Gastrocnemius medialis (tissue), 4 donors: ENCODE results near the gene KRT20. TPM values are rescaled to one million over a fixed set of nuclear protein-coding genes. Genes with fewer than 3 reads are reported as not detected.

ENCODE experiments used
- ATAC-seq, 2 donors: fragments of 150-250 bp; one replicate each; pipeline ENCODE4 v1.9.1; 2016
- DNase-seq, 2 donors: peaks; one replicate each; pipeline ENCODE4 v3.0.0-alpha.2; 2019
- H3K27ac ChIP-seq, 4 donors: fragments of 200-600 bp; sonication (generic); 1 replicate in 1 of 4; 2 replicates in 3 of 4; pipeline ENCODE4 v1.5.1; 2016 to 2018; ENCODE audit warnings: mild to moderate bottlenecking in 2 of 4, moderate library complexity in 1 of 4
- H3K27me3 ChIP-seq, 3 donors: fragments of 200-600 bp; sonication (generic) in 2 of 3; 1 replicate in 1 of 3; 2 replicates in 2 of 3; pipeline versions ENCODE4 v1.5.1 to v1.6.0; 2016 to 2019; ENCODE audit warnings: mild to moderate bottlenecking in 1 of 3, moderate library complexity in 1 of 3
- H3K36me3 ChIP-seq, 2 donors: fragments of 200-600 bp; sonication (generic) in 1 of 2; one replicate each; pipeline ENCODE4 v1.5.1; 2017 to 2018
- H3K4me1 ChIP-seq, 2 donors: fragments of 200-600 bp; sonication (generic) in 1 of 2; one replicate each; pipeline ENCODE4 v1.5.1; 2016 to 2017; ENCODE audit warnings: mild to moderate bottlenecking in 2 of 2
- H3K4me3 ChIP-seq, 4 donors: fragments of 200-600 bp; sonication (generic) in 3 of 4; 1 replicate in 1 of 4; 2 replicates in 3 of 4; pipeline ENCODE4 v1.5.1; 2016 to 2019; ENCODE audit warnings: mild to moderate bottlenecking in 2 of 4
- H3K9me3 ChIP-seq, 3 donors: fragments of 200-600 bp; sonication (generic) in 2 of 3; 1 replicate in 1 of 3; 2 replicates in 2 of 3; pipeline ENCODE4 v1.5.1; 2016 to 2019
- CTCF ChIP-seq, 5 experiments: fragments of 450-650 bp in 3 of 5; fragments of 200-600 bp in 2 of 5; sonication (generic) in 2 of 5; IDR thresholded peaks in 4 of 5; conservative IDR thresholded peaks in 1 of 5; 1 replicate in 4 of 5; 2 replicates in 1 of 5; pipeline ENCODE4 v1.5.1; 2016 to 2019; ENCODE audit warnings: antibody characterized with exemption in 5 of 5, mild to moderate bottlenecking in 3 of 5, moderate library complexity in 3 of 5
- POLR2A ChIP-seq, 2 donors: fragments of 450-650 bp; IDR thresholded peaks; one replicate each; pipeline ENCODE4 v1.6.1; 2017; ENCODE audit warnings: antibody characterized with exemption in 2 of 2, mild to moderate bottlenecking in 2 of 2, moderate library complexity in 2 of 2
- in situ Hi-C, 4 donors: fragments of 200-750 bp; cut with MboI; loops; one replicate each; pipeline versions ENCODE4 v1.15.0 to v1.8.0; 2017; ENCODE audit warnings: low sequenced_read_pairs in 4 of 4
- intact Hi-C: fragments of 100-400 bp; cut with DNase I; formaldehyde crosslinking; loops from one replicate; pipeline ENCODE4 v1.15.1; 2023; ENCODE audit warnings: low total_unique reads
- total RNA-seq, 4 donors: library from RNA; depleted of rRNA; stranded (reverse); fragments of >200 nt; gene quantifications; one replicate each; pipeline versions ENCODE4 v1.1.0 to v1.2.3, GENCODE V29; 2016

KRT20 gene
- total RNA-seq, 4 donors from 2014 or later, result 2.7 TPM; not detected in 3

- Histone ChIP-seq H3K27me3 (no peaks in the 10 kb centered on the region), H3K36me3 (no peaks in the 10 kb centered on the region), H3K9me3 (no peaks in the 10 kb centered on the region), H3K27ac (no peak overlapping the region), H3K4me1 (no peaks in the 10 kb centered on the region), H3K4me3 (no peak overlapping the region)
- ATAC-seq, result no peak
- in situ Hi-C loops (loop anchor here in 1 of 4 donors (25.0 kb wide), 1 partner anchor 683 kb away; the partner anchor contains the start of gene KRT9), intact Hi-C loops (no loop called here)
- TF ChIP-seq CTCF (IDR thresholded peaks at IDR 0.05 in 4 of 5, conservative IDR thresholded peaks at IDR 0.05 in 1 of 5) (no peak), POLR2A (IDR thresholded peaks at IDR 0.05) (no peak)
- DNase-seq, result no peak
Measured at GRCh38 chr17:40879026-40879425, 6.0 kb downstream of the KRT20 start.

GRCh38 chr17:40878044-40878443 lies 7.0 kb downstream of the KRT20 start:
- Histone ChIP-seq H3K27ac (no peak overlapping the region), H3K9me3 (no peaks in the 10 kb centered on the region), H3K4me1 (no peaks in the 10 kb centered on the region), H3K27me3 (no peaks in the 10 kb centered on the region), H3K36me3 (no peaks in the 10 kb centered on the region), H3K4me3 (no peak overlapping the region)
- no peak for TF ChIP-seq CTCF (IDR thresholded peaks at IDR 0.05 in 4 of 5, conservative IDR thresholded peaks at IDR 0.05 in 1 of 5)
- no peak for TF ChIP-seq POLR2A (IDR thresholded peaks at IDR 0.05)
- ATAC-seq (no peak), DNase-seq (no peak)
- intact Hi-C loops, result no loop called here
- in situ Hi-C loops, result loop anchor here in 1 of 4 donors (25.0 kb wide), 1 partner anchor 684 kb away; the partner anchor contains the start of gene KRT9

GRCh38 chr17:40873801-40874200 lies 11.2 kb downstream of the KRT20 start:
- no peak for ATAC-seq
- Histone ChIP-seq H3K9me3 (no peaks in the 10 kb centered on the region), H3K36me3 (no peaks in the 10 kb centered on the region), H3K4me3 (no peak overlapping the region), H3K4me1 (no peaks in the 10 kb centered on the region), H3K27me3 (no peaks in the 10 kb centered on the region), H3K27ac (no peak overlapping the region)
- intact Hi-C loops (no loop called here), in situ Hi-C loops (loop anchor here in 1 of 4 donors (25.0 kb wide), 1 partner anchor 88 kb away; the partner anchor contains the start of gene KRT39)
- TF ChIP-seq CTCF (IDR thresholded peaks at IDR 0.05 in 4 of 5, conservative IDR thresholded peaks at IDR 0.05 in 1 of 5), result no peak
- TF ChIP-seq POLR2A (IDR thresholded peaks at IDR 0.05), result no peak
- no peak for DNase-seq

GRCh38 chr17:40873255-40873654 lies 11.8 kb downstream of the KRT20 start:
- no peak overlapping the region for H3K27ac ChIP-seq
- in situ Hi-C loops (loop anchor here in 1 of 4 donors (25.0 kb wide), 1 partner anchor 89 kb away; the partner anchor contains the start of gene KRT39), intact Hi-C loops (no loop called here)
- no peaks in the 10 kb centered on the region for H3K36me3 ChIP-seq
- no peaks in the 10 kb centered on the region for H3K27me3 ChIP-seq
- no peak for DNase-seq
- no peak overlapping the region for H3K4me3 ChIP-seq
- no peaks in the 10 kb centered on the region for H3K9me3 ChIP-seq
- no peaks in the 10 kb centered on the region for H3K4me1 ChIP-seq
- TF ChIP-seq CTCF (IDR thresholded peaks at IDR 0.05 in 4 of 5, conservative IDR thresholded peaks at IDR 0.05 in 1 of 5) (no peak), POLR2A (IDR thresholded peaks at IDR 0.05) (no peak)
- ATAC-seq, result no peak

- in situ Hi-C loops, result loop anchor here in 1 of 4 donors (25.0 kb wide), 1 partner anchor 90 kb away; the partner anchor contains the start of gene KRT39
- TF ChIP-seq CTCF (IDR thresholded peaks at IDR 0.05 in 4 of 5, conservative IDR thresholded peaks at IDR 0.05 in 1 of 5) (no peak), POLR2A (IDR thresholded peaks at IDR 0.05) (no peak)
- no peak for DNase-seq
- H3K27ac ChIP-seq, result no peak overlapping the region
- intact Hi-C loops, result no loop called here
- H3K4me3 ChIP-seq, result no peak overlapping the region
- ATAC-seq, result no peak
- no peaks in the 10 kb centered on the region for H3K9me3 ChIP-seq
- H3K27me3 ChIP-seq, result no peaks in the 10 kb centered on the region
- no peaks in the 10 kb centered on the region for H3K36me3 ChIP-seq
- no peaks in the 10 kb centered on the region for H3K4me1 ChIP-seq
Measured at GRCh38 chr17:40872416-40872815, 12.6 kb downstream of the KRT20 start.
